A673 (cell line): ENCODE data around the gene ATG16L2.

Source experiments
- CTCF ChIP-seq: fragments of 300-800, 200-600 bp; sonication (generic); conservative IDR thresholded peaks from 2 replicates; pipeline ENCODE4 v1.5.1; 2017; ENCODE audit warnings: low read depth, mild to moderate bottlenecking, antibody characterized with exemption, low read length, moderate library complexity, mixed read lengths
- EZH2 ChIP-seq: fragments of 200-600 bp; sonication (generic); IDR thresholded peaks from 2 replicates; pipeline ENCODE4 v1.6.1; 2017; ENCODE audit warnings: borderline replicate concordance, low read depth, mild to moderate bottlenecking, mixed read lengths, antibody characterized with exemption, low read length; ENCODE audit not compliant: poor library complexity, severe bottlenecking

GRCh38 chr11:72777755-72778278 is 36.4 kb upstream of the ATG16L2 start:
- TF ChIP-seq CTCF (no peak), EZH2 (no peak)
